Thyroid gland (tissue), 4 donors: ENCODE measurements around the gene ANK3.

Experiments used
- CTCF ChIP-seq, 6 experiments: fragments of 200-600 bp in 3 of 6; fragments of 450-650 bp in 3 of 6; sonication (generic) in 3 of 6; IDR thresholded peaks; one replicate each; pipeline ENCODE4 v1.5.1; 2016 to 2019; ENCODE audit warnings: antibody characterized with exemption in 6 of 6, mild to moderate bottlenecking in 2 of 6, inconsistent platforms in 1 of 6, moderate library complexity in 1 of 6
- POLR2A ChIP-seq, 2 donors: fragments of 450-650 bp; IDR thresholded peaks; one replicate each; pipeline ENCODE4 v1.6.1; 2017; ENCODE audit warnings: antibody characterized with exemption in 2 of 2, mild to moderate bottlenecking in 2 of 2, moderate library complexity in 1 of 2

GRCh38 chr10:60050366-60050765 is 339.3 kb downstream of the ANK3 start:
- TF ChIP-seq CTCF (IDR thresholded peaks at IDR 0.05) (no peak), POLR2A (IDR thresholded peaks at IDR 0.05) (no peak)
